Astrocyte (in vitro differentiated cells and primary cell): ENCODE results near the gene IRF2BPL. TPM values are rescaled to one million over a fixed set of nuclear protein-coding genes. Genes with fewer than 3 reads are reported as not detected.
A peak's percentile ranks its signal among the peaks of the same experiment; 100 is the strongest.

Experiments
- DNase-seq: peaks from one replicate; pipeline ENCODE4 v3.0.0-alpha.2; 2010; ENCODE audit warnings: low read depth
- FAIRE-seq: peaks from 2 replicates; lab custom pipeline; 2011; peaks lifted over from hg19 to GRCh38; lab: Jason Lieb, UNC
- H2AFZ ChIP-seq: 2 replicates; pipeline ENCODE4 v1.6.0; 2012; ENCODE audit warnings: low read depth, low read length, inconsistent platforms
- H3K27ac ChIP-seq: 2 replicates; pipeline ENCODE4 v1.5.1; 2011; ENCODE audit warnings: low read depth, low read length, inconsistent platforms
- H3K27me3 ChIP-seq: 2 replicates; pipeline ENCODE4 v1.6.0; 2011; ENCODE audit warnings: low read length, inconsistent platforms; ENCODE audit not compliant: insufficient read depth
- H3K36me3 ChIP-seq: 2 replicates; pipeline ENCODE4 v1.5.1; 2011; ENCODE audit warnings: low read length, inconsistent platforms; ENCODE audit not compliant: insufficient read depth
- H3K4me1 ChIP-seq: 2 replicates; pipeline ENCODE4 v1.5.1; 2011; ENCODE audit warnings: low read length, inconsistent platforms; ENCODE audit not compliant: insufficient read depth
- H3K4me2 ChIP-seq: 2 replicates; pipeline ENCODE4 v1.6.0; 2012; ENCODE audit warnings: low read length, inconsistent platforms
- H3K4me3 ChIP-seq: 2 replicates; pipeline ENCODE4 v1.5.1; 2011; ENCODE audit warnings: low read depth, mild to moderate bottlenecking, low read length, inconsistent platforms; ENCODE audit not compliant: insufficient read depth
- H3K79me2 ChIP-seq: 2 replicates; pipeline ENCODE4 v1.6.0; 2012; ENCODE audit warnings: mild to moderate bottlenecking, low read length, inconsistent platforms; ENCODE audit not compliant: insufficient read depth
- H3K9ac ChIP-seq: 2 replicates; pipeline ENCODE4 v1.6.0; 2012; ENCODE audit warnings: mild to moderate bottlenecking, low read length, inconsistent platforms
- H3K9me3 ChIP-seq: 2 replicates; pipeline ENCODE4 v1.5.1; 2012; ENCODE audit warnings: low read depth, mild to moderate bottlenecking, low read length, inconsistent platforms; ENCODE audit not compliant: insufficient read depth
- H4K20me1 ChIP-seq: 2 replicates; pipeline ENCODE4 v1.6.0; 2012; ENCODE audit warnings: low read length, inconsistent platforms; ENCODE audit not compliant: insufficient read depth
- H3K27ac Mint-ChIP-seq: one replicate; pipeline ENCODE4 v1.8.0; 2021; ENCODE audit warnings: mild to moderate bottlenecking, mixed read lengths; ENCODE audit not compliant: unreplicated experiment
- H3K27me3 Mint-ChIP-seq: one replicate; pipeline ENCODE4 v1.8.0; 2021; ENCODE audit warnings: low read depth, mixed read lengths; ENCODE audit not compliant: unreplicated experiment
- H3K36me3 Mint-ChIP-seq: one replicate; pipeline ENCODE4 v1.8.0; 2021; ENCODE audit warnings: low read depth, mixed read lengths; ENCODE audit not compliant: unreplicated experiment
- H3K4me1 Mint-ChIP-seq: one replicate; pipeline ENCODE4 v1.8.0; 2021; ENCODE audit warnings: low read depth, mixed read lengths; ENCODE audit not compliant: unreplicated experiment
- H3K4me3 Mint-ChIP-seq: one replicate; pipeline ENCODE4 v1.8.0; 2021; ENCODE audit warnings: mild to moderate bottlenecking, moderate library complexity, mixed read lengths; ENCODE audit not compliant: unreplicated experiment
- H3K9me3 Mint-ChIP-seq: one replicate; pipeline ENCODE4 v1.8.0; 2021; ENCODE audit warnings: mild to moderate bottlenecking, mixed read lengths; ENCODE audit not compliant: unreplicated experiment
- CTCF ChIP-seq: IDR thresholded peaks from 2 replicates; pipeline ENCODE4 v1.5.1; 2011; ENCODE audit warnings: low read depth, mild to moderate bottlenecking, inconsistent platforms, low read length, moderate library complexity; ENCODE audit not compliant: insufficient read depth
- EZH2 ChIP-seq: IDR thresholded peaks from 2 replicates; pipeline ENCODE4 v1.6.1; 2012; ENCODE audit warnings: mild to moderate bottlenecking, low read length, inconsistent platforms; ENCODE audit not compliant: insufficient read depth
- total RNA-seq: library from RNA; stranded (reverse); gene quantifications from 2 replicates; pipeline ENCODE4 v1.2.1, GENCODE V29; 2021

IRF2BPL gene
- total RNA-seq, 1 donor from 2014 or later, result 42.7 TPM

- H3K9ac ChIP-seq, result peak overlapping the region; percentile 89
- H3K79me2 ChIP-seq, result no peaks in the 10 kb centered on the region
These were observed 5.4 kb upstream of the IRF2BPL start for GRCh38 chr14:77033622-77034589.

GRCh38 chr14:77032844-77033621 is 4.5 kb upstream of the IRF2BPL start:
- FAIRE-seq (no peak), DNase-seq (peak; percentile 99)
- Mint-ChIP-seq H3K9me3 (no peaks in the 10 kb centered on the region), H3K27ac (peak overlapping the region; percentile 98), H3K27me3 (no peaks in the 10 kb centered on the region), H3K4me3 (peak overlapping the region; percentile 80), H3K4me1 (peaks cover 50% of the 10 kb centered on the region), H3K36me3 (no peaks in the 10 kb centered on the region)
- Histone ChIP-seq H3K79me2 (peaks cover 2% of the 10 kb centered on the region), H3K4me3 (peak overlapping the region; percentile 62), H3K9me3 (no peaks in the 10 kb centered on the region), H3K4me1 (peaks cover 59% of the 10 kb centered on the region), H3K36me3 (no peaks in the 10 kb centered on the region), H3K27ac (peak overlapping the region; percentile 88), H3K4me2 (peak overlapping the region; percentile 96), H2AFZ (peak overlapping the region; percentile 49), H3K9ac (peak overlapping the region; percentile 89), H4K20me1 (no peaks in the 10 kb centered on the region), H3K27me3 (no peaks in the 10 kb centered on the region)
- TF ChIP-seq CTCF, result no peak
- TF ChIP-seq EZH2, result no peak

More at GRCh38 chr14:77033622-77034589, 5.4 kb upstream of the IRF2BPL start:
- H3K36me3 Mint-ChIP-seq, result no peaks in the 10 kb centered on the region
- no peaks in the 10 kb centered on the region for H3K36me3 ChIP-seq
- peak; percentile 75 for DNase-seq
- H3K4me3 ChIP-seq, result peak overlapping the region; percentile 62
- peak overlapping the region; percentile 1 for H2AFZ ChIP-seq
- peaks cover 64% of the 10 kb centered on the region for H3K4me1 ChIP-seq
- no peaks in the 10 kb centered on the region for H3K27me3 ChIP-seq
- H4K20me1 ChIP-seq, result no peaks in the 10 kb centered on the region
- no peak for FAIRE-seq
- H3K27me3 Mint-ChIP-seq, result no peaks in the 10 kb centered on the region
- H3K4me2 ChIP-seq, result peak overlapping the region; percentile 96
- no peak for TF ChIP-seq CTCF
- no peaks in the 10 kb centered on the region for H3K9me3 Mint-ChIP-seq
- peak overlapping the region; percentile 98 for H3K27ac Mint-ChIP-seq
- peak overlapping the region; percentile 88 for H3K27ac ChIP-seq
- H3K4me1 Mint-ChIP-seq, result peaks cover 54% of the 10 kb centered on the region
- H3K4me3 Mint-ChIP-seq, result peak overlapping the region; percentile 78
- H3K9me3 ChIP-seq, result no peaks in the 10 kb centered on the region
